Suppressor macrophage treated with lipopolysaccharide for 4 hours (primary cell): ENCODE measurements around the gene RNF225.
"Not testable (repeated sequence)": the region's sequence is repeated elsewhere in the genome, so short reads cannot be mapped to it uniquely, and the experiment has no call there.

Experiments used
- DNase-seq: peaks from one replicate; pipeline ENCODE4 v3.0.0-alpha.2; 2020

RNF225 gene

DNA sequence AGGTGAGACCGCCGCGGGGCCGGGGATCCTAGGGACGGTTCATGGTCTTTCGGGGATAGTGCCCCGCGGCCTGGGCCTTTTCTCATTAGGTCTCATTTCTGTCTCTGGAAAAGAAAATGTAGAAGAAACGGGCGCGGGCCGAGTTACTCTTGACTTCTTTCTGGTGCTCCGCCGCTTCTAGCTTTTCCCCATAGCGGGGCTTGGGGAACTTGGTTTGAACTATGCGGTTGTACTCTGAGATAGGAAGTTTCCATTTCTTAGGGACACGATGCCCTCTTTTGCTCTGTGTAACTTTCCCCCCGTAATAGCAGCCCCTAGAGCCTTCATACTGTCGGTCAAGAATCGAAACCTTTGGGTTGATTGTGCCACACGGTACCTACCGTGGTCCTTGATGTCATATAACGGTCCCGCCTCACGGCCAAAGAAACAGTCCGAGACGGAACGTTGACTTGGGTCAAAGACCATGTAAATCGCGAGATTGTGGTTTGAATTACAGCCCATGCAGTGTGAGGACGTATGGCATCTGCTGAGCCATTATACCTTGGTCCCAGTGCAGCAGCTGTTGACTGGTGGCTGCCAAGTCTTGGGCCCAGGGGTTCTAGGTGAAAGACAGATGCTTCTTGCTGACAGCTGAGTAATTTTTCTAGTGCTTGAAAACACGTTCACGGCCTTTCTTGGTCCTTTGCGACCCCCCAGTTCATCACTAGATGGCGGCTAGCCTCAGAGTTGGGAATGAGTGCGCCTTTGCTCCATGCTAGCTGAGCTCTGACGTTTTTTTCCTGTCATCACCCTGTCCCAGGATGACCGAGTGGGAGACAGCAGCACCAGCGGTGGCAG, 7.9 kb upstream of the RNF225 start:
- DNase-seq = no peak

- DNase-seq = no peak
Observed at GRCh38 chr19:58388175-58388526, 7.3 kb upstream of the RNF225 start.

- DNase-seq = no peak
Observed at GRCh38 chr19:58392945-58393724, 2.3 kb upstream of the RNF225 start.

- DNase-seq = no peak
Observed at GRCh38 chr19:58393725-58394033, 1.8 kb upstream of the RNF225 start.

DNA sequence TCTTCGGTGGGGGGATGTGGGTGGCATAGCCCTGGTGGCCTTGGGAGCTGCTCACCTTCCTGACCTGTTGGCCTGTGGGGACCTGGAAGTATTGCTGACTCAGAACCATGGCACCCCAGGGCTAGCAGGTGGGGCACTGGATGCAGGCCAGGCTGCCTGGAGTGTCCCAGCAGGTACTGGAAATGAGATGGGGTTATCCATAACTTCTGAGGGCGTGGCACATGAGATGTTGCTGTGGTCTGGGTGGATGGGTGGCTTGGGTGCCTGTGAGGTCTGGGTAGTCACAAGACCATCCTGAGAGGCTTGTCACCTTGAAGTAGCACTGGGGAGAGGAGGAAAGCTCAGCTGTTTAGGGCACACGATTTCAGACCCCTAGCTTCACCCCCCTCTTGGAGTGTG, 636 bp upstream of the RNF225 start:
- no peak for DNase-seq

GRCh38 chr19:58395979-58396627, 647 bp downstream of the RNF225 start:
- no peak for DNase-seq

DNA sequence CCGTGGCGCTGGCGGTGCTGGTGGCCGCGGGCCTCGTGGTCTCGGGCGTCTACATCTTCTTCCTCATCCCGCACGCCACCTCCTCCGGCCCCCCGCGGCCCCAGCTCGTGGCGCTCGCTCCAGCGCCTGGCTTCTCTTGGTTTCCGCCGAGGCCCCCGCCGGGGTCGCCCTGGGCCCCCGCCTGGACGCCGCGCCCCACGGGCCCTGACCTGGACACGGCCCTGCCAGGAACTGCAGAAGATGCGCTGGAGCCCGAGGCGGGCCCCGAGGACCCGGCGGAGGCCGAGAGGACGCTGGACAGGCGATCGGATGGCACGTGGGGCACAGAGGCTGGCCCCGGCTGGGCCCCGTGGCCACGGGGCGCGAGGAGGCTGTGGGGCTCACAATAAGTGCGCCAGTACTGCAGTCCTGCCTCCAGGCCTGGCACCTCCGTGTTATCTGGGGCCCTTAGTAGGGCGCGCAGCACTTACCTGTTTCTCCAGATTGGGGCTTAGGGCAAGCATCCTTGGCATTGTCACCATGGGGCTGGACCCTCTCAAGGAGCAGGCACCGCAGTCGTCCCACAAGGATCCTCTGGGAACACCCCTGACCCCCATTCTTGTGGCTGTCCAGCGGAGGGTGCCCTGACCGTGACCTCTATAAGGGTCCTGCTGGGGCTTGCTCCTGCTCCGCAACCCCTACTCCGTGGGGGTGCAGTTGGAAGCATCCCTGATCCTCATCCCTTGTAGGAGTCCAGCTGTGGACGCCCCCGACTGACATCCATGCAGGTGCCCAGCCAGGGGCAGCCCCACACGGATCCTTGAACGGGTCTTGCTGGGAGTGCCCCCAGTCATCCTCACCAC, 1.5 kb downstream of the RNF225 start:
- DNase-seq = no peak

DNA sequence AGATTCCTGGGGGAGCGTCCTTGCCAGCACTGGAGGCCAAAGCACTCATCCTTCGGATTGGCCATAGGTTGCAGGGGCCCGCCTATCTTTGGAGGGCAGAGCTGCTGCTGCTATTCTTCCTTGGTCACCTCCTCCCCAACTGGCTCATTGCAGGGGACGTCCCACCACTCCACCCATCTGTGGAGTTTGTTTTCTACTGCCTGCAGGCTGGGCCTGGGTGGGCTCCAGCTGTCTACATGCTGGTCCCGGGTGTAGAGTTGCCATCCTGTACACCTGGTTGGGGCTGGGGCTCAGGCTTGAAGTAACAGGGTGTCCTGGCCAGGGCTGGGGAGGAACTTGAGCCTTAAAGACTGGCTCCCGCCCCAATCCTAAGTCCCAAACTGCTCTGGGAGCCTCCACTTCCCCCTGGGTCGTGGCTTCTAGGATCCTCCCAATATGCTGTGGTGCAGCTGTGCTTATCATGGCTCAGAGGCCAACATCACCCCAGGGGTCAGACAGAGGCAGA, 2.1 kb downstream of the RNF225 start:
- DNase-seq = no peak

- no peak for DNase-seq
Observed at GRCh38 chr19:58398087-58398486, 2.6 kb downstream of the RNF225 start.

GRCh38 chr19:58398545-58398944, 3.1 kb downstream of the RNF225 start:
- DNase-seq = no peak

DNA sequence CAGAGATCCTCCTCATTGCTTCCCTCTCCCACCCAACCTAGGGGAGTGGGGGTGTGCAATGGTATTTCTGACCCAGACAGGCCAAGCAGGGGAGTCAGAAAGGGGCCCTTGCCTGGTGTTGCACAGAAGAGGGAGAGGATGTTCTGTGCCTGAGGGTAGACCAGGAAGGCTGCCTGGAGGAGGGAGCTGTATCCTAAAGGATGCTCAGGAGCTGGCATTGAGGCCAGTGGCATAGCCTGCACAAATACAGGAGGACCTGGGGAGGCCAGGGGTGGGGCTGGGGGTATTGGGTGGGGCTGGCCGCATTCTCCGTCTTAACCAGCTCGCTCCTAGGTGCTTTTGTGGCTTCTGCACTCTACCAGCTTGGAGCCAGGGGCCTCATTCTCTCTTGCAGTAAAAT, 4.4 kb downstream of the RNF225 start:
- DNase-seq = no peak

DNA sequence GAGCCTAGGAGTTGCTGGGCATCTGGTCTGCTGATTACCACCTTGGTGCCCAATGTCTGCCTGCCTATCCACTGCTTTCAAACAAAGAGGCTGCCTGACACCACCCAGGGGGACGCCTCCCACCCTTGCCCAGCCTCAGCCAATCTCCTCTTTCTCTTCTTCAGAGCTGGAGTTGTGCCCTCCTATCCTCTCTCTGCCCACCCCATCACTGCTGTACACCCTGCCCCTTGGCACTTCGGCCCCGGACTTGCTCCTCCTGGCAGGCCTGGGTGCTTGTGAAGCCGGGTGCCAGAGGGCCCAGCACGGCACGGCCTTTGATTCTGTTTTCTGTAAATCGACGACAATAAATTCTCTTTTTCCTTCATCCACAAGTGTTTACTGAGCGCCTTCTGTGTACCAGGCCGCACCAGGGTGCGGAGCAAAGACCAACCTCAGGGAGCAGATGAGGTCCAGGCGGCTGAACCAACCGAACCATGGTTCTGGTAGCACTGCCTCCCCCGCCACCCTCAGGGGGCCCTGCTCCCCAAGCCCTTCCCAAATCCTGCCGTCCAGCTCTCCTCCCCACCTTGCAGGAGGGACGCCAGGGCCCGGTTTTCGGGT, 5.0 kb downstream of the RNF225 start:
- DNase-seq = no peak

DNA sequence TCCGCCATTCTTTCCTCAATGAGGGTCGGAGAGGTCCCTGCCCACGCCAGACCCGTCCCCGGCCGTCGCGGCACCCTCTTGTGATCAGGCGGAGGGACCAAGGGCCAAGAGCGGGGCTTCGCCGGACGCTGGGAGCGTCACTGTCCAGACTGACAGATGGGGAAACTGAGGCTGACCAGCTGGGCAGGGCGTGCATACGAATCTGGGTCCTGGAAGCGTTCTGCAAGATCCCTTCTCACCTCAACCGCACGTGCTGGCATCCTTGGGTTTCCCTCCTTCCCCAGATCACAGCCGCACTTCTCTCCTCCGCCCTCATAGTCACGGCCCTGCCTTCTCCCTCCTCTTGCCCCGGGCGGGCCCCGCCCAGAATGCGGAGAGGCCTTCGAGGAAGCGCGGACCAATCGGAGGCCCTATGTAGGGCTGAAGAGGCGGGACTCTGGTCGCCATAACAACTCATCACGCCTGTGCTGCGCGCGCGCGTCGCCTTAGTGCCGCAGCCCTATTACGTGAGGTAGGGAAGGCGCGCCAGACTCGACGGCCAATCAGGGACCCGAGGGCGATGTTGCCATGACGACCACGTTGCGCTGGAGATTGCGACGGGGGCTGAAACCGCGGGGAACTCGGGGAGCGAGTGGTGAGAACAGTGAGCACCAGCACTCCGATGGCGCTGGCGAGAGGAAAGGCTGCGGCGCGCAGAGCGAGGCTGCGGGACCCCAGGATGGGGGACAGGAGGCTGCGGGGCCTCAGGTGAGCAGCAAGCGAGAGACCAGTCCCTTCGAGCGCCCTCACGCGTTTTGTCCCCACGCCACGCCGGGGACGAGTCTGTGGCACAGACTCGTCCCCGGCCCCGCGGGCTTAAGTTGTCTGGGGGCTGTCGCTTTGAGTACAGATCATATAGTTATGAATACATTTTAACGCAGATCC, 5.7 kb downstream of the RNF225 start:
- DNase-seq = peak; percentile 99

GRCh38 chr19:58401840-58402421, 6.5 kb downstream of the RNF225 start:
- DNase-seq = no peak

DNA sequence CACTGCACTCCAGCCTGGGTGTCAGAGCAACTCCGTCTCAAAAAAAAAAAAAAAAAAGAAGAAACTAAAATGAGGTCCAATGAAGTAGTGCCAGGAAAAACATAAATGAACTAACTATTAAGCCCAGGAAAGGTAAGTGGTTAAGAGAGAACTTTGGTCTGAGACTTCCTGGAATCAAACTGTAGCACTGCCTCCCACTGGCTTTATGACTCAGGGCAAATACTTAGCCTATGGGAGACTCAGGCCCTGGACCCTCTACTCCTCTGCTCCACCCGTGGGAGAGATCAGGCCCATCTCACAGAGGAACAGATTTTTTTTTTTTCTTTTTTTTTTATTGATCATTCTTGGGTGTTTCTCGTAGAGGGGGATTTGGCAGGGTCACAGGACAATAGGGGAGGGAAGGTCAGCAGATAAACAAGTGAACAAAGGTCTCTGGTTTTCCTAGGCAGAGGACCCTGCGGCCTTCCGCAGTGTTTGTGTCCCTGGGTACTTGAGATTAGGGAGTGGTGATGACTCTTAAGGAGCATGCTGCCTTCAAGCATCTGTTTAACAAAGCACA, 8.5 kb downstream of the RNF225 start:
- not testable (repeated sequence) for DNase-seq

GRCh38 chr19:58406818-58407657, 11.6 kb downstream of the RNF225 start:
- no peak for DNase-seq

DNA sequence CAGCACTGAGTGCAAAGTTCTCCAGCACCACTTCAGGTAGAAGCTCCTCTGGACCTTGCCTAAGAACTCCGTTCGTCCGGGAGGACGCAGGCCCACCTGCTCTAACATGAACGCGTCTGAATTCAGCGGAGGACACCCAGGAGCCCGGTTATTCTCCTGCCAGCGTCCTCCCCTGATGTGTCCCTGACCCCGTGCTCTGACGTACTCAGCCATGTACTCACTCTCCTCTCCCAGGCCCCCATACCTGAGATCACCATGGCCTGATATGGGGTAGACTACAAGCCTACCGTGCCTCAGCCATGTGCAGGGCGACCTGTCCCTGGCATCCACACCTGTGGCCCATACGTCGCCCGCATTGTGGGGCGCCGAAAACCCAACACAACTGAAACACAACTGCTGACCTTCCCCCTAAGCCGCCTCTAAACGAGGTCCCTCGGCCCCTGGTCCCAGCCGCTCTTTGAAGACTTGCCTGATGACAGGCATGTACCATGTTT, 12.2 kb downstream of the RNF225 start:
- DNase-seq = no peak

DNA sequence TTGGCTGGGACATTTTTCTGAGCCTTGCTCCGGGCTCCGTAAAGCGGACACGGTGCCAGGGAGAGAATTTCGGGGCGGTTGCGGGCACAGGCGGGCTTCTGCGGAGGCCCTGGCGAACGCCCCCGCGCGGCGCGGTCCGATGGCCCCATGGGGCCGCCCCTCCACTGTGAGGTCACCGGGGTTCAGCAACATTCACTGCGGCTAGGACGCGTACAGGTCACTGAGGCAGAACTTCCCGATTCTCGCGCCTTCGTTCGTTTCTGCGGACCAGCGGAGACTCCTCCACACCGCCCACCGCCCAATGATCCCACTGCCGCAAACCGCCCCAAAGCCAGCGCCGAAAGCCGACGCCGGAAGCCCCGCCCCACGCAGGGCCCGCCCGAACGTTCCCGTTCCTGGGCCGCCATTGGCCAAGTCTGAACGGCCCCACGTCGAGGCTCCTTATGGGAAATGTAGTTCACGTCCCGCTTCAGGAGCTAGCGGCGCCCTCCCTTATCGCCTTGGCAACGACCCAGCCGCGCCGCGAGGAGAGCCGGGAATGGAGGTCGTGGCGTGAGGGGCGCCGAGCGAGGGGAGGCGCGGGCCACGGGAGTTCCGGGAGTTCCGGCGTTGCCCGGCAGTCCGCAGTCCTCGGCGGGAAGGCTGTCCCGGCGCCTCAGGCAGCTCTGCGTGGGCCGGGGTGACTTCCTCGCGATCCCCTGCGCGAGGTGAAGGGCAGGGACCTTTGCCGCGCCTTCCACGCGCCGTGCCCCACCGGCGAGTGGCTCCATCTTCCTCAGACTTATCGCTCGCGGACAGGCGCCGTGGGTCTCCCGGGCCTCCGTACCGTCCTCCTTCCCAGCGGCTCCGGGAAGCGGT, 12.9 kb downstream of the RNF225 start, which contains the start of gene ZNF584:
TSS of gene ZNF584 (plus strand) at position 498 of the 858 bp plus-strand sequence. CDS start 499 bp downstream, outside the sequence.
- peak; percentile 96 for DNase-seq
